NCI-H1105 treated with DMSO at 0.1 percent for 48 hours (cell line): Measurements from ENCODE around the gene UBE2D2.
"Not testable (repeated sequence)": the region's sequence is repeated elsewhere in the genome, so short reads cannot be mapped to it uniquely, and the experiment has no call there.

Source experiments
- DNase-seq: peaks from one replicate; lab custom pipeline; 2025; lab: John Stamatoyannopoulos, UW

The UBE2D2 gene

DNA sequence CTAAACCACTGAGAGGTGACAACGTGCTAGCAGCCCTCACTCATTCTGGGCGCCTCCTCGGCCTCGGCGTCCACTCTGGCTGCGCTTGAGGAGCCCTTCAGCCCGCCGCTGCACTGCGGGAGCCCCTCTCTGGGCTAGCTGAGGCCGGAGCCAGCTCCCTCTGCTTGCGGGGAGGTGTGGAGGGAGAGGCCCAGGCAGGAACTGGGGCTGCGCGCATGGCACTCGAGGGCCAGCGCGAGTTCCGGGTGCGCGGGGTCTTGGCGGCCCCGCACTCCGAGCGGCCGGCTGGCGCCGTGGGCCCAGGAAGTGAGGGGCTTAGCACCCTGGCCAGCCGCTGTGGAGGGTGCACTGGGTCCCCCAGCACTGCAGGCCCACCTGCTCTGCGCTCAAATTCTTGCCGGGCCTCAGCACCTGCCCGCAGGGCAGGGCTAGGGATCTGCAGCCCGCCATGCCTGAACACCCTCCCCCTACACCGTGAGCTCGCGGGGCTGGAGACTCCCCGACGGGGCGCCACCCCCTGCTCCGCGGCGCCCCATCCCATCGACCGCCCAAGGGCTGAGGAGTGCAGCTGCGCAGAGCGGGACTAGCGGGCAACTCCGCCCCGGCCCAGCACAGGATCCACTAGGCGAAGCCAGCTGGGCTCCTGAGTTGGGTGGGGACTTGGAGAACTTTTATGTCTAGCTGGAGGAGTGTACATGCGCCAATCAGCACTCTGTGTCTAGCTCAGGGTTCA, 11.8 kb upstream of the UBE2D2 start:
- no peak for DNase-seq

DNA sequence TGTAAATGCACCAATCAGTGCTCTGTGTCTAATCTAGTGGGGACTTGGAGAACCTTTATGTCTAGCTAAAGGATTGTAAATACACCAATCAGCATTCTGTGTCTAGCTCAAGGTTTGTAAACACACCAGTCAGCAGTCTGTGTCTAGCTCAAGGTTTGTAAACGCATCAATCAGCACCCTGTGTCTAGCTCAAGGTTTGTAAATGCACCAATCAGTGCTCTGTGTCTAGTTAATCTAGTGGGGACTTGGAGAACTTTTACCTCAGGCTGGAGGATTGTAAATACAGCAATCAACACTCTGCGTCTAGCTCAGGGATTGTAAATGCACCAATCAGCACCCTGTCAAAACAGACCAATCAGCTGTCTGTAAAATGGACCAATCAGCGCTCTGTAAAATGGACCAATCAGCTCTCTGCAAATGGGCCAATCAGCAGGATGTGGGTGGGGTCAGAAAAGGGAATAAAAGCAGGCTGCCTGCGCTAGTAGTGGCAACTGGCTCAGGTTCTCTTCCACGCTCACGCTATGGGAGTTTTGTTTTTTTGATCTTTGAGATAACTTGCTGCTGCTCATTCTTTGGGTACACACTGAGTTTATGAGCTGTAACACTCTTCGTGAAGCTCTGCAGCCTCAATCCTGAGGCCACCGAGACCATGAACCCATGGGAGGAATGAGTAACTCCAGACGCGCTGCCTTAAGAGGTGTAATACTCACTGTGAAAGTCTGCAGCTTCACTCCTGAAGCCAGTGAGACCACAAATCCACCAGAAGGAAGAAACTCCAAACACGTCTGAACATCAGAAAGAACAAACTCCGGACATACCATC, 10.9 kb upstream of the UBE2D2 start:
- not testable (repeated sequence) for DNase-seq

DNA sequence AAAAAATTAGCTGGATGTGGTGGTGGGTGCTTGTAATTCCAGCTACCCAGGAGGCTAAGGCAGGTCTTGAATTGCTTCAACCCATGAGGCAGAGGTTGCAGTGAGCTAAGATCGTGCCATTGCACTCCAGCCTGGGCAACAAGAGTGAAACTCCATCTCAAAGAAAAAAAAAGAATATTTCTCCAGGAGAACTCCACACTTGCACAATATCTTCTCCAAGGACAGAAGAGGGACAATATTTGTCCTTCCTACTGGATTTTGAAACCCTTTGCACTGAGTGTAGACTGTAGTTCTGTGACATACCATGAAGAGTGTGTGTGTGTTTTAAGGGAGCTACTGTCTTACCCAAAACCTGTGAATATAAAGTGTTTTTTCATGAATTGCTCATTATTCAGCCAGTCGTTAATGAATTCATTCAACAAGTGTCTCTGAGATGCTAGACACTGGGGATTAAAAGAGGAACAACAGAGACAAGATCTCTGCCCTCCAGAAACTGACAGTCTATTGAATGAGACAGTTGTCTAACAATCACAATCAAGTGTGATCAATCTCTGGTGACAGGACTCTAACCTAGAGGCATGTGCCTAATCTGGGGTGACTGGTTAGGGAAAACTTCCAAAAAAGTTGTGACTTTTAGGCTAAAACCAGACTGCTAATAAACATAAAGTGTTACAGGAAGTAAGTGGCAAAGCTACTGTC, 9.8 kb upstream of the UBE2D2 start:
- no peak for DNase-seq

DNA sequence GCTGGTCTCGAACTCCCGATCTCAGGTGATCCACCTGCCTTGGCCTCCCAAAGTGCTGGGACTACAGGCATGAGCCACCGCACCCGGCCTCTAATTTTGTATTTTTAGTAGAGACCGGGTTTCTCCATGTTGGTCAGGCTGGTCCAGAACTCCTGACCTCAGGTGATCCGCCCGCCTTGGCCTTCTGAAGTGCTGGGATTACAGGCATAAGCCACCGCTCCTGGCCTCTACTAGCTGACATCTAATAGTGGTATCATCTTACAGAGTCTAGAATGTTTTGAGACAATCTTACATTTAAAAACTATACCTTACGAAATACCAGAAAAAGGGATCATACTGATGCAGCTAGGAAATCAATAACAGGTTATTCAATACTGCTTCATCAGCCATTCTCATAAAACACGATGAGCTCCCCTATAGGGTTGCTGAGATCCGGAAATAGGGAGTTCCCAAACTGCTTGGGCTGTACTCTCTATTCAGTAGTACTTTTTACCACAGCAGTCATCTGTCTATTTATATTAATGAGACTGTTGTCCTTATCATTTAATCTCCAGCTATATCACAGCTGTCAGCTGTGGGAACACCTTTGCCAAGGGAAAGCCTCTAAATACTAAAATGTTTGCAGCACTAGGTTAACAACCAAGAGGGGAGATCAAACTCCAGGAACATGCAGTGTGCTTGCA, 8.1 kb upstream of the UBE2D2 start:
- no peak for DNase-seq

DNA sequence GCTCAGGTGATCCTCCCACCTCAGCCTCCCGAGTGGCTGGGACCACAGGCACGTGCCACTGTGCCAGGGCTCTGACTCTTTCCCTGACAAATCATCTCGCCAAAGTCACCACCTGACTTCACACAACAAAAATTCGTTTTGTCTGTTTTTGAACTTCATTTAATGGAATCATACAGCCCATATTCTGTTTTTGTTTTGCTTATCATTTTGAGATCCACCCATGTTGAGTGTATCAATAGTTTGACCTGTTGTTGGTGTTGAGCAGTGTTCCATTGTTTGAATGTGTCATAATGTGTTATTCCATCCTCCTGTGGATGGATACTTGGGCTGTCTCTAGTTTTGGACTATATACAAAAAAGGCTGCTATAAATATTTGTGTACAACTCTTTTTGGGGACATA, 6.9 kb upstream of the UBE2D2 start:
- DNase-seq = no peak

DNA sequence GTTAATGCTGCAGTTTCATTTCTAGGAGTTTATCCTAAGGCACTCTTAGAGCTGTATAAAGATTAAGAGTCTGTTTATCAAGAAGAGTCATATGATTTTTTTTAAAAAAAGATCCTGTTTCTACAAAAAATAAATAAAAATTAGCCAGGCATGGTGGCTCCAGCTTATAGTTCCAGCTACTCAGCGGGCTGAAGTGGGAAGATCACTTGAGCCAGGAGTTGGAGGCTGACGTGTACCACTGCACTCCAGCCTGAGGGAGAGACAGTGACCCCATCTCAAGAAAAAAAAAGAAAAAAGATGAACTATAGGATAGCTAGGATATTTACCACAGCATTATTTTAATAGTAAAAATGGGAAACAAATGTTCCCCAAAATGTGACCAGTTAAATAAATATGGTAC, 3.3 kb upstream of the UBE2D2 start:
- no peak for DNase-seq

DNA sequence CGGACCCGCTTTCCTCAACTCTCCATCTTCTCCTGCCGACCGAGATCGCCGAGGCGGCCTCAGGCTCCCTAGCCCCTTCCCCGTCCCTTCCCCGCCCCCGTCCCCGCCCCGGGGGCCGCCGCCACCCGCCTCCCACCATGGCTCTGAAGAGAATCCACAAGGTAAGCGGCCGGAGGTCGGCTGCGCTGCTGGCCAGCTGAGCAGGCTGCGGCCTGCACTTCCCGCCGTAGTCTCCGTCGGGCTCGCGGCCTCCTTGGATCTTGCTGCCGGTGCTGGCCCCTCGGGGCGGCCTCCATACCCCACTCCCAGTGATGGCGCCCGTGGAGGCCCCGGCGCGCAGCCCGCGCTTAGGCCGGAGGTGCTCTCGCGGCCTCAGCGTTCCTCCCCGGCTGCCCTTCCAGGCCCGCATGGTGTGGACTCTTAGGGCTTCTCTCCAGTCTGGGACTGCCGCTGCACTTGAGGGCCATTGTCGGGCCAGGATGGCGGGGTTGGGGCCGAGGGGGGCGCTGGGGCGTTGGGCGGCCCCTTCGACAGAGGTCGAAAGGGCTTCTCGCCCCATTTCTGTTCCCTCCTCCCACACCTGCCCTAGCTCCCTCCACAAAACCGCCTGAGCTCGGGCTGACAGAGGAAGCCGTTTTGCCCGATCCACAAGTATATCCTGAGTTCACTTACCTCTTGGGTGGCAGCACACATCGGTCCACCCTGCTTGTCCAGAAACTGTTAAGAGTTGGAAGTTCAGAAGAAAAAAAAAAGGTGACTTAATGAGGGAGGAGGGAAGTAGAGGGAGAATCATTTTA, 714 bp downstream of the UBE2D2 start:
- DNase-seq = no peak

DNA sequence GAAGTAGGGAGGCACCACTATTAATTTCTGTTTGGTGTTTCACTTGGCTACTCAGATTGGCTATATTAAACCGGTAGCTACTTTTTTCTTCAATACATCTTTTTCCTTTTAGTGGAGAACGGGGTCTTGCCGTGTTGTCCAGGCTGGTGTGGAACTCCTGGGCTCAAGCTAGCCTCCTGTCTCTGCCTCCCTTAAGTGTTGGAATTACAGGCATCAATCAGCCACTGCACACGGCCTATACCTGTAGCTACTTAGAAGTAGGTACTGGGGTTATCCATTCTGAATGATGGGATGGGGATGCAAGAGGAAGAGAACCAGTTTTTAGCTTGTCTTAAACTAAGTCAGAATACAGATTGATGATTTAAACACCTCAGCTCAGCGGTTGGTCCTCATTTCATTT, 1.7 kb downstream of the UBE2D2 start:
- DNase-seq = no peak

DNA sequence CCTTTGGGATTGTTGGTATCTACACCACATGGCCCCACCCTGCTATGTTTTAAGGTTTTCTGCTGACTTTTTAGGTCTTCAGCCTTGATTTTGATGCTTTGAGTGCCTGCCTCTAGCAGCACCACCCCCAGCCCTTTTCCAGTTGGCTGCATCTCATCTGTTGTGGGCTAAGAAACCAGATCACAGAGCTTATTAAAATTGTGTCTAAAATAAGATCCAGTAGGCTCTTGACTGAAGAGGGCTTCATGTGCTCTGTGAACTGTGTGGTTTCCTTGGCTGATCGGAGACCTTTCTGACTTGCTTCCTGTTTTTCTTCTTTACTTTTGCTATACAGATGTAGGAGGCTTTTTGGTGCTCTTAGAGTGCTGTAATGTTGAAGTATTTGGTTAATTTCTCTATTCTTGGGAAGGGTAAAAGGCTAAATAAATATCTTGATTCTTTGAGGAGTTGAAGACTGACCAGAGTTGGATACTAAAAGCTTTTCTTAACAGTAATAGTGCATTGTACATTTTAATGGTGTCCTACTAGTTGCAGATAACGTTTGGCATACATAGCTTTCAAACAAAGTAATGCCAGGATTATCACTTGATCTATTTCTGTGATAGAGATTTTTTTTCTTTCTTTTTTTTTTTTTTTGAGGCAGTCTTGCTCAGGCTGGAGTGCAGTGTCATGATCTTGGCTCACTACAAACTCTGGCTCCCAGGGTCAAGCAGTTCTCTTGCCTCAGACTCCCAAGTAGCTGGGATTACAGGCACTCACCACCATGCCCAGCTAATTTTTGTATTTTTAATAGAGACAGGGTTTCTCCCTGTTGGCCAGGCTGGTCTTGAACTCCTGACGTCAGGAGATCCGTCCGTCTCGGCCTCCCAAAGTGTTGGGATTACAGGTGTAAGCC, 4.5 kb downstream of the UBE2D2 start:
- no peak for DNase-seq

DNA sequence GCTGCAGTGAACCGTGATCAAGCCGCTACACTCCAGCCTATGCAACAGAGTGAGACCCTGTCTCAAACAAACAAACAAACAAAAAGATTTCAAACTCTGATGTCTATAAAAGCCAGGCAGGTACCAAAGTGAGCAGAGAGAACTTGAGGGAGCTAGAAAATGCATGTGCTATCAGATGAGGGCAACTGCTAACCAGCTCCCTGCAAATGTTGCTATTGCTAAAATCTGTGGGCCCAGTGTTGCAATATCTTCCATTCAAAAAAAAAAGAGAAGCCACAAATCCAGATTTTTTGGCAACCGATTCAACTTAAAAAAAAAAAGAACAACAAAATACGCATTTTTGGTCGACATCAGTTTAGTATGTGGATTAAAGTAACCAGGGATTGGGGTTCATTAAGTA, 5.5 kb downstream of the UBE2D2 start:
- DNase-seq = no peak

DNA sequence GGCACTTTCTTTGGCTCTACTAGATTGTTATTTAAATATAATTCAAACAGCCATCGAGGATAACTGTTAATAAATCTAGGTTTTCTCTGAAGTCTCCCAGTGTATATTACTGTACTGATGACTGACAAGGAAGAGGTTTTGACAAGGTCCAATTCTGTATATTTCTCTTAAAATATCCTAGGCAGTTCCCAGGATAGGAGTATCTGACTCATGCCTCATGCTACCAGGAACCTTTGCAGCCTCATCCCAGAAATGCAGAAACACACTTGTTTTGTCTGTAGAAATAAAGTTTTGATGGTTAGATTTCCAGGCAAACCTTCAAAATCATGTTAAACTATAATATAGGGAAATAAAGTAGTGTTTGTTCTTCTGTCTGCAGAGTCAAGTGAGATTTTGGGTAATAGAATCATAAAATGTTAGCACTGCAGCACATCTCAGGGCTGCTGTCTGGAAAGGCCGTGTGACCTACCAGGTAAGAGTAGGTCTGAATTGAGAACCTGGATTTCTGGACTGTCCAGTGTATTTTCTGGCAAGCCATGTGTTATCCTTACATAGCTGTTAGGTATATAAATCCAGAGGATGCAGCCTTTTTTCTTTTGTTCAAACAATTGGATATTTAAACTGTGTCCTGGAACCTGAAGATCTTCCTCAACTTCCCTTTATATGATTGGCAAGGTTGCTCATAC, 8.3 kb downstream of the UBE2D2 start:
- DNase-seq = no peak

DNA sequence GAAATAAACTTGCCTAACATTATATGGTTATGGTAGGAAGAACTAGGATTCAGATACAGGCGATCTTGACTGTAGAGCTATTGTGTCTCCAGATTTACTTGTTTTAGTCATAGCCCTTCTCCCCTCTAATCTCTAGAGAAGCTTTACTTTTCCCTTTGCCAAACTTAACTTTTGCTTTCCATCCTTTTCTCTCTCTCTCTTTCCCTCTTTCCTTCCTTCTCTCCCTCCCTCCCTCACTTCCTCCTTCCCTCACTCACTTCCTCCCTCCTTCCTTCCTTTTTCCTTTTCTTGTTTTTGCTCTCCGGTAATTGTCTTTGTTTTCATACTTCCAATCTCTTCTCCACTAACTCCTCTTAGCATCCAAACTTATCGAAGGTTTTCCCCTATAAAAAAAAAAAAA, 10.4 kb downstream of the UBE2D2 start:
- DNase-seq = no peak

DNA sequence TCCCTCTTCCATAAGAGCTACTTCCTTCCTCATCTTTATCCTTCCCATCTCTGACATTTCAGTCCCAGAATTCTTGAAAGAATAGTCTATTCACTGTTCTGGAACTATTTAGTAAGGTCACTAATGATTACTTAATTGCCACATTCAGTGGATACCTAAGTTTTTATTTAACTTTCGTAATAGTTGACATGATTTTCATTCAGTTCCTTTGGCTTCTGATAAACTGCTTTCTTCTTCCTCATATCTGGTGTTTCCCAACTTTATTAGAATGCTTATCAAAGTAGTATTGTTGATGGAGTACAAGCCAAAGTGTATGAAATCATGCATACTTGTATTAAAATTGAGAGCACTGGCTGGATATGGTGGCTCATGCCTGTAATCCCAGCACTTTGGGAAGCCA, 10.8 kb downstream of the UBE2D2 start:
- no peak for DNase-seq

DNA sequence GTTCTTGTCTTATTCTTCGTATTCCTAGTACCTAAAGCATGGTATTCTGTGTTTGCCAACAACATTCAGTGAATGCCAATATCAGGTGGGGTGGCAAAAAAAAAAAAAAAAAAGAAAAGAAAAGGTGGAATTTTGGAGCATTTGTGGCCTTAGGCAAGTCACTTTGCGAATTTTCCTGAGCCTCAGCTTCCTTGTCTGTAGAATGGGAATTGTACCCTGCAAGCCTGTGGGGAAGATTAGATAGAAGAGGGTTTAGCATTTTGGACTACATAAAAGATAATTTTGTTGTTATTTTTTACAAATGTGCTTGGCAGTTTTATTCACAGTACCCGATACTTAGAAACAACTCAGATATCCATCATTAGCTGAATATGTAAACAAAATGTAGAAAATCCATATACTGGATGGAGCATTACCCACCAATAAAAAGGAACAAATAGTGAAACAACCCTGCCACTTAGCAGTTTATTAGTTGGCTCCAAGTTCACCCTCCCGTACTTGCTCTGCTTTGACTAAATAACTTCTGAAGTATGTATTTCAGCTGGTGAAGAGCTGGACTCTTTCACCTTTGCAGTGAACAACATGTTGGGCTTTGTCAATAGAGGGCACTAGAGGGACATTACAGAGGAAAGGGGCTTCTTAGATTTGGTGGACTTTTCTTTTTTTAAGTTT, 13.6 kb downstream of the UBE2D2 start:
- no peak for DNase-seq

DNA sequence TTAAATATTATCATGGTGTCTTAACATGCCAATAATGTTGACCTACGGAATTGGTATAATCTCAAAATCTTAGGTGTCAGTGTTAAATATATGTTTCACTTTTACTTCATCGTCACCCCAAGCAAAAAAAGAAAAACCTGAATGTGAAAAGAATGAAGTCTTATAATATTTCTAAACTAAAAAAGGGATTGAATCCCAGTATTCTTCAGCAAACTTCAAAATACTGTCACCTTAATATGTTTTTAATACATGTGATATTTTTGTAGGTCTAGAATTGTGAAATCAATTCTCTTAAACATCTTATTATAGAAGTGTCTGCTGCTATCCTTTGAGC, 14.1 kb downstream of the UBE2D2 start:
- no peak for DNase-seq

DNA sequence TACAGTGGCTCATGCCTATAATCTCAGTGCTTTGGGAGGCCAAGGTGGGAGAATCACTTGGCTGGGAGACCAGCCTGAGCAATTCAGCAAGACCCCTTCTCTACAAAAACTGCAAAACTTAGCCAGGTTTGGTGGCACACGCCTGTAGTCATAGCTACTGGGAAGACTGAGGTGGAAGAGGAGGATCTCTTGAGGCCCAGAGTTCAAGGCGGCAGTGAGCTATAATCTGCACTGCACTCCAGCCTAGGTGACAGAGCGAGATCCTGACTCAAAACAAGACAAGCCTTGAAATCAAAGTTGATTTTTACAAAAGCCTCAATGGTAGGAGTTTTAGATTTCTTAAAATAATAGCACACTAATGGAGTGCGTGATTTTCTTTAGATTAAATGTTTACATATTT, 14.6 kb downstream of the UBE2D2 start:
- DNase-seq = no peak

DNA sequence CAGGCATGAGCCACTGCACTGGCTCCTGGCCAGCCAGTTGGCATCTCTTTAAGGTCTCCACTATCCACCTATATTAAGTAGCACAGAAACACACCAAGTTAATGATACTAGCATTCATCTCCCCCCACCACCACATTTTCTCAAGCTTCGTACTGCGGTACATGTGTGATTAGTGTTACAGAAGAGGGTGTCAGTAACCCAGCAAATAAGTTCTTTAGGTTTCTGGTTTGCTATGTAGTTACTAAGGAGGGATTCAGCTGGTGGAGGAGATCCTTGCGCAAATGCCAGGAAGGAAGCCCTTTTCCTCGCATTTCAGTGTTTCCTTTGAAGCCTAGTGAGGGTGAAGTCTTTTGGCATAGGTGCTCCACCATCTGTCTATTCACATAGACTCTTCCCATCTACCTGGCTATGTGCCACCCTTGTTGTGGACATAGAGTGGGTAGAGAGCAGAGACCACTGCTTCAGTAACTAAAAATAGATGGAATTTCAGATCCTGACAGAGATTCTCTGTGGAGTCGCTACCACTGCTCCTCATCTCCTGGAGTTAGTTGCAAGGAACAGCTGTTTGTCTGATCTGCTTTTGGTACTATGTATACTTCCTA, 16.7 kb downstream of the UBE2D2 start:
- DNase-seq = no peak

DNA sequence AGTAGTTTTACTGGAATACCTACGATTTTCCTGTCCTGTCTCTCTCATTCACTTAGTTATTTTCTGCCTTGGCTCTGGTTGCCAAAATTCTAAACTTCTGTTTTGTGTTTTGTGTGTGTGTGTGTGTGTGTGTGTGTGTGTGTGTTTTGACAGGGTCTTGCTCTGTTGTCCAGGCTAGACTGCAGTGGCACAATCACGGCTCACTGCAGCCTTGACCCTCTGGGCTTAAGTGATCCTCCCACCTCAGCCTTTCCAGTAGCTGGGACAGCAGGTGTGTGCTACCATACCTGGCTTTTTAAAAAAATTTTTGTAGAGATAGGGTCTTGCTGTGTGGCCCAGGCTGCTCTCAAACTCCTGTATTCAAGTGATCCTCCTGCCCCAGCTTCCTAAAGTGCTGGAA, 17.2 kb downstream of the UBE2D2 start:
- no peak for DNase-seq

DNA sequence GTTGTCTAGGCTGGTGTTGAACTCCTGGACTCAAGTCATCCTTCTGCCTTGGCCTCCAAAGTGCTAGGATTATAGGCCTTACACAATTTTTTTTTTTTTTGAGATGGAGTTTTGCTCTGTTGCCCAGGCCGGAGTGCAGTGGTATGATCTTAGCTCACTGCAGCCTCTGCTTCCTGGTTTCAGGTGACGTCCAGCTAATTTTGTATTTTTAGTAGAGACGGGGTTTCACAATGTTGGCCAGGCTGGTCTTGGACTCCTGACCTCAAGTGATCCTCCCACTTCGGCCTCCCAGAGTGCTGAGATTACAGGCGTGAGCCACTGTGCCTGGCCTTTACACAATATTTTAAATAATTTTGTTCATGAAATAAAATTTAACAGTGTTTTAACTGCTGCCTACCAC, 21.0 kb downstream of the UBE2D2 start:
- DNase-seq = not testable (repeated sequence)
